GM18861 (cell line): Measurements from ENCODE around the gene FXYD5.

Experiments used
- ATAC-seq: cut with Tn5 transposase; IDR thresholded peaks from one replicate; pipeline ENCODE4 v1.9.1; 2021; ENCODE audit not compliant: unreplicated experiment

The FXYD5 gene

DNA sequence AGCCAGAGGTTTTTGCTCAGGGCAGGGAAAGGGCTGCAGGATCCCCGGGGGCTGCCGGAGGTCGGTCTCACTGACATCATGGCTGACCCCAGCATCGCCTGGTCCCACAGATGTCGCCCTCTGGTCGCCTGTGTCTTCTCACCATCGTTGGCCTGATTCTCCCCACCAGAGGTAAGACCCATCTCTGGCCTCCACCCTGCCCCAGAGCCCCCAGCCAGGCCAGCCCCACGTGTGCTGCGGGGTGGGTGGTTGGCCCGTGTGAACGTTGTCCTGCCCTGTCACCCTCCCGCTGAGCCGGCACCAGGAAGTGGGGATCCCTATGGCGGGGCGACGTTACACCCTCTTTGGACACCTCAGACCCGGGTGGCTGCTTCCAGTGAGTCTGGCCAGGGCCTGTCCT, 906 bp downstream of the FXYD5 start:
- ATAC-seq, result no peak

DNA sequence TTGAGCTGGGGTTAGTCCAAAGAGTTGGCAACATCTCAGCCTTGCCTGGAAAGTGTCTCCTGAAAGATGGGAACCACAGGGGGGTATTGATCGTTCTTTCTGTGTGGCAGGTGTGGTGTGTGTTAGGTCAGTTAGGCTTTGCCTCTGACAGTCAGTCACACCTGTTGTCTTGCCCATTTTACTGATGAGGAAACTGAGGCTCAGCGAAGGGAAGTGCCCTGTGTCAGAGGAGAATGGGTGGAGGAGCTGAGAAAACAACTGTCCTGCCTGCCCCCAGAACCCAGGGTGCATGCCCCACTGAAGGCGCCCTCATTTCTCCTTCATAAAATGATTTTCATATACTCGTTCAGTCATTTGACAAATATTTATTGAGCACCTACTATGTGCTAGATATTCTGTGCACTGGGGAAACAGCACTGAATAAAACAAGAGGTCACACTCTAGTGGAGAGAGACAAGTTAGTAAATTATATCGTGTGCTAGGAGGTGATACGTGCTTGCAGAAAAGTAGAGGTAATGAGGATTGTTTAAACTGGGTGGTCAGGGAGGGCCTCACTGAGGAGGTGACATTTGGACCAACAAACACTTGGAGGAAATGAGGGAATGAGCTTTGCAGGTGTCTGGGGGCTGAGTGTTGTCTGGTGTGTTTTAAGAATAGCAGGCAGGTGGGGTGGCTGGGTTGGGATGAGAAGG, 1.6 kb downstream of the FXYD5 start:
- no peak for ATAC-seq

DNA sequence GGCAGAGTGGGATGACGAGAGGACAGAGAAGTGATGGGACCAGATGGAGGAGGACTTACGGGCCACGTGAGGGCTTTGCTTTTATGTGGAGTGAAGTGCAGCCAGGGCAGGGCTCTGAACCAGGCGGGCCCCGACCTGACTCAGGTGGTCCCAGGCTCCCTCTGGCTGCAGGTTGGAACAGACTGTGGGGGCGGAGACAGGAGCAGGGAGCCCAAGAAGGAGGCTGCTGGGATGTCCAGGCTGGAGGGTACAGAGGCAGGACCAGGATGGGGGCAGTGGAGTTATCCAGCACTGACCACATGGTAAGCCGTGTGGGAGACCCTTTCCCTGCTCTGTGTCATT, 2.1 kb downstream of the FXYD5 start:
- ATAC-seq, result no peak

DNA sequence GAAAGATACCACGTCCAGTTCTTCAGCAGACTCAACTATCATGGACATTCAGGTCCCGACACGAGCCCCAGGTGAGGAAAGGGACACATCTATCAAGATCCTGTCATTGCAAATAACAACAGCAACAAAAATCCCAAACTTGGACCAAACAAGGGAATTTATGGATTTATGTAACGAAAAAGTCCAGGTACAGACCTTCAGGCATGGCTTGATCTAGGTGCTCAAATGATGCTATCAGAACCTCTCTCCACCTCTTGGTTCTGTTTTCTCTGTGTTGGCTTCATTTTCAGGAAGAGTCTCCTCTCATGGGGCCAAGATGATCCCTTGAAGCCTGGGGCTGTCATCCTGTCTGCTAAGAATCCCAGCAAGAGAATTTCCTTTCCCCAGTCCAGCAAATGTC, 2.9 kb downstream of the FXYD5 start:
- no peak for ATAC-seq

DNA sequence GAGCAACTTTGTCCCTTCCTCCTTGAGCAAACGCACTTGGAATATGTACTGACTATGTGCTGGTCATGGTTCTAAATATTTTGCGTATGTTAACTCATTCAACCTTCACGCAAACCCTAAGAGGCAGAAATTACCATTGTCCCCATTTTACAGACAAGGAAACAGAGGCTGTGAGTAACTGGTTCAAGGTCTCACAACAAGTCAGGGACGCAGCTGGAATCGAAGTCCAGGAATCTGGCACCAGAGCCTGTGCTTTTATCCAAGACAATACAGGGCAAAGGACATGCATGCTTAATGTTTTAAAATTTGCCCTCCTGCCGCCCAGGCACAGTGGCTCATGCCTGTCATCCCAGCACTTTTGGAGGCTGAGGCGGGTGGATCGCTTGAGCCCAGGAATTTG, 5.1 kb downstream of the FXYD5 start:
- no peak for ATAC-seq

DNA sequence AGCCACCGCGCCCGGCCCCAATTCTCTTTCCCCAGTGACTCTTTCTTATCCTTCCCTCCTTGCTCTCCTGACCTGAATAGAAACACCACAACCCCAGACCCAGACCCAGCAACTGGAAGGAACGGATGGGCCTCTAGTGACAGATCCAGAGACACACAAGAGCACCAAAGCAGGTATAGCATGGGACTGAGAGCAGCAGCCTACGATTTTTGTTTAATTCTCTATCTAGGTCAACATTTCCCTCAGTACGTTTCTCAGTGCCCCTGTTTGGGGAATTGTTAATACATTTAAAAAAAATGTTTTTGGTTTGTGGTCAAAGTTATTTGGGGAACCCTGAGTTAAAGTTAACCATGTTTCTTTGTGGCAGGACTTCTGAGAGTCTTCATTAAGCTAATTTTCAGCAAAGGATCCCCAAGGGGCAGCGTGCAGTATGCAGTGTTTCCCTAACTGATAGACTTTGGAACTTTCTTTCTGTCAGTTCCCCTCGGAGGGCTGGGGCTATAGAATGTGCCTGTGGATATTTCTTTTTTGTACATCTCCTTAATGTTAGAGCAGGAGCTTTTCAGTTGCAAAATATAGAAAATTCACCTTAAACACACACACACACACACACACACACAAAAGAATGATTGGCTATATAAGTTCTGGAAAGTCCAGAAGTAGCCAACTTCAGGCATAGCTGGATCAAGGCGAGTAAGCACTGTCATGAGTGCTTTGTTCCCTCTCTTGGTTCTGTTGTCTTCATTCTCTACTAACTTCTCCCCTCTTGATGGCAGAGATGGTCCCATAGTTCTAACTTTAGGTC, 6.3 kb downstream of the FXYD5 start:
- no peak for ATAC-seq

DNA sequence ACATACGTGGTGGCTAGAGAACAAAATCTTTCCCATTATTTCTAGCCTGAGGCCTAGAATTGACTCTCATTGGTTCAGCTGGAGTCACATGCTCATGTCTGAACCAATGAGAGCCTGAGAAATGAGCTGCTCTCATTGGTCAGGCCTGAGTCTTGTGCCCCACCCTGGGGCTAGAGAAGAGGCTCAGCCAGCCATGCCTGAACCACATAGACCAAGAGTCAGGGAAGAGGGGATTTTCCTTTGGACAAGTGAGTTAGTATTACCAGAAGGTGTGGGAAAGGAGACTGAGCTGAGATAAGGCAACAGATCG, 6.9 kb downstream of the FXYD5 start:
- ATAC-seq, result no peak

DNA sequence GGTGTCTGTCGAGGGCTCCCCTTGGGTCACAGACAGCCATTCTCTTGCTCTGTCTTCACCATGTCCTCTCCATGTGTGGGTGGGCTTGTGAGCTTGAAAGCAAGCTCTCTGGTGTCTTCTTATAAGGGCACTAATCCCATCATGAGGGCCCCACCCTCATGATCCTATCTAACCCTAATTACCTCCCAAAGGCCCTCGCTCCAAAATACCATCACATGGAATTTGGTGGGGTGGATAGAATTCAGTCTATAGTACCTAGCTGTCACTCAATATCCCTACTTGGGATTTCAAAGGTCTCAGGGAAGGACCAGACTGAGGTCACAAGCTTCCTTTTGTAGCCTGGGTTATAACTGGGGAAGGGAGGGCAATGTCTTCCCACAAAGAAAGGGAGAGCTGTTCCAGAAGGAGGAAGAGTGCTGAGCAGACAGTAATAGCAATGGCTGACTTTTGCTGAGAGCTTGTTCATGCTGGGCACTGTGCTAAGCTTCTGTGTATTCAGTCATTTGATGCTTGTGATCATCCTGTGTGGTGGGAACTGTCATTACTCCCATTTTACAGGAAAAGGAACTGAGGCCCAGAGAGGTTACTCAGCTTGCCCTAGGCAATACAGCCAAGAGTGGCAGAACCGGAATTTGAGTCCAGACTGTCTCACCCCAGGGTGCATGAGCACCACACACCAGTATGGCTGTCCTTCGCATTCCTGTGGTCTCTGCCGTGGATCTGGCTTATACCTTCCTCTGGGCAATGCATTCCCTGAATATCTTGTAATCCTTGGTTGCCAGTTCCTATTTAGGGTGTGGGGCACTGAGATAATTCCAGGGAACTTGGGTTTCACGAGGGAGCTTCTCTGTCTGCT, 8.2 kb downstream of the FXYD5 start:
- ATAC-seq, result no peak

DNA sequence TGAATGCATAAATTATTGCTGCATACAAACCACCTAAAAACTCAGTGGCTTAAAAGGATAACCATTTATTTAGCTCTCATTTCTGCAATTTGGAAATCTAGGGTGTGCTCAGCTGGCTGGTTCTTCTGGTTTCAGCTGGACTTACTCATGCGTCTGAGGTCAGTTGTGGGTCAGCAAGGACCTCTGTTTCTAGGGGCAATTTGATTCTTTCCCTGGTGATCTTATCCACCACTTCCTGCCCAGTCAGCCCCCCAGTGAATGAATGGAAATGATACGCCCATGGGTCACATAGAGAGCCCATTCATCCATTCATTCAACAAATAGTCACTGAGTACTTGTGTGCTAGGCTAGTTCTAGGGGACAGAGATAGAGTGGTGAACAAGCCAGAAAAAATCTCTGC, 9.9 kb downstream of the FXYD5 start:
- ATAC-seq, result no peak

DNA sequence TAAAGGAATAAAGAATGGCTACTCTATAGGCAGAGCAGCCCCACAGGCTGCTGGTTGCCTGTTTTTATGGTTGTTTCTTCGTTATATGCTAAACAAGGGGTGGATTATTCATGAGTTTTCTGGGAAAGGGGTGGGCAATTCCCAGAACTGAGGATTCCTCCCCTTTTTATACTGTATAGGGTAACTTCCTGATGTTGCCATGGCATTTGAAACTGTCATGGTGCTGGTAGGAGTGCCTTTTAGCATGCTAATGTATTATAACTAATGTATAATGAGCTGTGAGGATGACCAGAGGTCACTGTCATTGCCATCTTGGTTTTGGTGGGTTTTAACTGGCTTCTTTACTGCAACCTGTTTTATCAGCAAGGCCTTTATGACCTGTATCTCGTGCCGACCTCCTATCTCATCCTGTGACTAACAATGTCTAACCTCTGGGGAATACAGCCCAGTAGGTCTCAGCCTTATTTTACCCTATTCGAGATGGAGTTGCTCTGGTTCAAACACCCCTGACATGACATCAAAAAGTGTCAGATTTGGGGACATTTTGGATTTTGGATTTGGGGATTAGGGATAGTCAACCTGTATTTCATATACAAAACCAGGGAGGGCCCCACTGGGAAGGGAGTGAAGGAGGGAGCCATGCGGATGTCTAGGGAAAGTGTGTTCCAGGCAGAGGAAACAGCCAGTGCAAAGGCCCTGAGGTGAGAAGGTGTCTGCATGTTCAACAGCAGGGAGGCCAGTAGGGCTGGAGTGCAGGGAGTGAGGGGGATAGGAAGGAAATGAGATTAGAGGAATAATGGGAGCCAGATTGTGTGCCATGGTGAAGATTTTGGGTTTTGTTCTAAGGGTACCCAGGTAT, 10.9 kb downstream of the FXYD5 start:
- no peak for ATAC-seq

DNA sequence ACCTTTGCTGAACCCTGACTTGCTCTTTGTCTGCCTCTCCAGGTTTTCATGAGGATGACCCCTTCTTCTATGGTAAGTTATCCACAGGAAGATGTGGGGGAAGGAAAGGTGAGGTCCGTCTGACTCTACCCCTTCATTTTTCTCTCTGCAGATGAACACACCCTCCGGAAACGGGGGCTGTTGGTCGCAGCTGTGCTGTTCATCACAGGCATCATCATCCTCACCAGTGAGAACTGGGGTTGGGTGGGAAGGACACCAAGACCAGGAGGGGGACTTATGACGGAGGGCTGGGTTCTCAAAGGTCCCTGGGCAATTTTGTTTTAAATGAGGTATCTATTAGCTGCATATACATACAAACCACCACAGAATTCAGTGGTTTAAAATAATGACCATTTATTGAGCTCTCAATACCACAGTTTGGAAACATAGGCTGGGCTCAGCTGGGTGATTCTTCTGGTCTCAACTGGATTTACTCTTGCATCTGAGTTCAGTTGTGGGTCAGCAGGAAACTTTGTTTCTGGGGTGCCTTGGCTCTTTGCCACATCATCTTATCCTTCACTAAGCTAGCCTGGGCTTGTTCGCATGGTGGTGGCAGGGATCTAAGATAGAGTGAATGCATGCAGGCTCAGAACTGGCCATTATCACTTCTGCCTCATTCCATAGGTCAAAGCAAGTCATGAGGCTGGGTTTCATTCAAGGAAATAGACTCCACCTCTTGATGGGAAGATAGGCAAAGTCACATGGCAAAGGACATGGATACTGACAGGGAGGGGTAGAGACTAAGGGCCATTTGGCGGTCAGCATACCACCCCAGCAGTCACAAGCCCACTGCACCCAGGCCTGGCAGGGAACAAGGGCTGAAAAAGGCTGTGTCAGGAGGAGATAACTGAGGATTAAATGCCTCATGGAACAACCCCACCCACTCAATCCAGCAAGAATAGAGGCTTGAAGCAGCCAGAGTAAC, 11.8 kb downstream of the FXYD5 start:
- ATAC-seq, result no peak

DNA sequence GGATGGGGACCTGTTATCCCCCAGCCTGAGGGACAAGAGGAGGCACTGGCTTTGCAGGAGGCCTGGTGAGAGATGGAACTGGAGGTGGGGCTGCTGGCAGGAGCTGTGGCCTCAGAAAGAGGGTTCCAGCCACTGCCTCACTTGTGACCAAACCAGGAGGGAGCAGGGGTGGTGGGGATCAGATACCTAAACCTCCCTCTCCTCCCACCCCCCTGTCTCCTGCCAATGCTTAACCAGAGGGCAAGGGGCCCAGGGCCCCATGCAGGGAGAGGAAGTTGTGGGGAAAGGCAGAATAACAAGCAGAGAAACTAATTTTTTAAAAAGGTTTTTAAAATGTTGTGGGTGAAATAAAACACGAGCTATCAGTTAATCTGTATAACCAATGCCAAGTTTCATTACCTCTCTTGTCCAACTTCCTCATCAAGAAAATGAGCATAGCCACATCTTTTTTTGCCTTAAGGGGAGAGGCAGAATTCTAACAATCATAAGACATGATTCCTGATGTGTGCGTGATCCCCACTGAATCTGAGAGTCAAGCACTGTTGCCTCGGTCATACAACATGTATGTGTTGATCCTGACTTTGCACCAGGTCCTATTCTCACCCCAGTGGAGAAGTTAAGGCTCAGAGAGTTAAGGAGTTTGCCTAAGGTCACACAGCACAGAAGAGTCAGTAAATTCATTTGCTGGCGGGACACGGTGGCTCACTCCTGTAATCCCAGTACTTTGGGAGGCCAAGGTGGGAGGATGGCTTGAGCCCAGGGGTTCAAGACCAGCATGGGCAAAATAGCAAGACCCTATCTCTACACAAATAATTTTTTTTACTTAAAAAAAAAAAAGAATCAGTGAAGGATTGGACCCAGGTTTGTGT, 12.9 kb downstream of the FXYD5 start:
- ATAC-seq, result no peak

DNA sequence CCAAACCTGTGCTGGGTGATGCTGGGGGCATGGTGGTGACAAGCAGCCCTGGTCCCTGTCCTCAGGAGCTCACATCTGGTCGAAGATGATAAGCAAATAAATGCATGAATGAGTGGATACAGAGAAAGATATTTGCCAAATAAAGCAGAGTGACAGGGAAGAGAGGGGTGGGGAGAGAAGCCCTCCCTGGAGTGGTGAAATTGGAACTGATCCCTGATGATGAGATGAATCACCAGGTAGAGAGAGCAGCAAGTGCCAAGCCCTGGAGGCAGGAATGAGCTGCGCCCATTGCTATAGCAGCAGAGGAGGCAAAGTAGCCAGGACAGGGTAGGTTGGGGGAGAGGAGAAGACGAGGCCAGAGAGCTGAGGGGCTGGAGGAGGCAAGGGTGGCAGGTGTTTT, 13.7 kb downstream of the FXYD5 start:
- no peak for ATAC-seq

DNA sequence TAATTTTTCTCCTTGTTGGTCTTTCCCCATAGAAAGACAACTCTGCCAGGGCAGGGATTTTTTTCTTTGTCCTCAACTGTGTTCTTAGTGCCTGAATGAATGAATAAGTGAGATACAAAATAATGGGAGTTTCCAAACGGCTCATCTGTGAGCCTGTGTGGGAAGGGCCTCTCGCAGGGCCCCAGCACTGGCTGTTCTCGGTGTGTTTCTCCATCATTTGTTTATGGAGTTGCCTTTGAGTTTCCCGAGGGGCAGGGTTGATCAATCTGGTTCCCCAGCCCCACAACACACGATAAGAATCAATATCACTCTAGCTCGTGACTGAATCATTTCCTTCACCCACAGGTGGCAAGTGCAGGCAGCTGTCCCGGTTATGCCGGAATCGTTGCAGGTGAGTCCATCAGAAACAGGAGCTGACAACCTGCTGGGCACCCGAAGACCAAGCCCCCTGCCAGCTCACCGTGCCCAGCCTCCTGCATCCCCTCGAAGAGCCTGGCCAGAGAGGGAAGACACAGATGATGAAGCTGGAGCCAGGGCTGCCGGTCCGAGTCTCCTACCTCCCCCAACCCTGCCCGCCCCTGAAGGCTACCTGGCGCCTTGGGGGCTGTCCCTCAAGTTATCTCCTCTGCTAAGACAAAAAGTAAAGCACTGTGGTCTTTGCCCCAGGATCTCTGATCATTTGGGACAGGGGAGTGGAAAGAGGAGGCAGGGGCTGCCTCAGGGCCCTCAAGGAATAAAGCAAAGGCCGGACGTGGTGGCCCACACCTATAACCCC, 14.9 kb downstream of the FXYD5 start:
- no peak for ATAC-seq

DNA sequence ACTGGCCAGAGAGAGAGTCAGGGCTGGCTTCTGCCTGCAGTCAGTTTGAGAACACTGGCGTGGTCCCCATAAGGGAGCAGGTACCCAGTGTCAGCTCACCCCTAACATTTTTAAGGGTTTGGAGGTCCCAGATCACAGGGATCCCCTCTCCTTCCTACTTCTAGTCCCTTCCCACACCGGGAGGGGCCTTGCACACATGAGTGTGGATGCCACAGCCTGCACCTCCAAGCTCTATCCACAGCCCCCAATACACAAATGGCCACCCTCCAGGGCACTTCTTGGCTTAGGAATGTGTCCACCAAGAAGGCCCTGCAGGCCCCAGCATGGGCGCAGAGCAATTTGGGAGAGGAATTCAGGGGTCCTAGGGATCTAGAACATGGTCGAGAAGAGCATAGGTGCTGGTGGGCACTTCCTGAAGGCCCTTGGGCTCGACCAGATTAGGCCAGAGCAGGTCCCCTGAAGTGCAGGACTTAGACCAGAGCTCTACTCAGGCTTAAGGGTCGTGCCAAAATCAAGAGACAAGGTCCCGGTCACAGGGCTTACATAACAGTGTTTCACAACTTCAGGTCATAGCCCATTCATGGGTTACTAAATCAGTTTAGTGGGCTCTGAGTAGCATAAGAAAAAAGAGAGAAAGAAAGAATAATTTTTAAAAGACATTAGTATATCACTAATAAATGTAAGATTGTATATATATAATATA, 16.0 kb downstream of the FXYD5 start:
- no peak for ATAC-seq

DNA sequence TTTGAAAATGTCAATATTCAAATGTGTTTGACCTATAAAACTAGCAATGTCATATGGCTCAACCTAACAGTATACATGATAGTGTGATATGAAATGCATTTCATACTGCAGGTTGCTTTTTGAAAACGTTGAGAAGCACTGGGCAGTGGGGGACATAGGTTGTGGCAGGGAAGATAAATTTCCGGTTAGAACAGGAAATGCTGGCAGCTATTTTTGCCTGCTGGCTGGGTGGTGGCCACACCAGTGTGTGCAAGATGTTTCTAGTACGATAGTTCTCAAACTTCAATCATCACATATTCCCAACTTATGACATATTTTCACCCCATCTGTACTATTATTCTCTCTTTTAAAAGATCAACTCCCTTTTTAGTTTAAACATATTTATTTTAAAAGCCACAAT, 17.2 kb downstream of the FXYD5 start:
- no peak for ATAC-seq

DNA sequence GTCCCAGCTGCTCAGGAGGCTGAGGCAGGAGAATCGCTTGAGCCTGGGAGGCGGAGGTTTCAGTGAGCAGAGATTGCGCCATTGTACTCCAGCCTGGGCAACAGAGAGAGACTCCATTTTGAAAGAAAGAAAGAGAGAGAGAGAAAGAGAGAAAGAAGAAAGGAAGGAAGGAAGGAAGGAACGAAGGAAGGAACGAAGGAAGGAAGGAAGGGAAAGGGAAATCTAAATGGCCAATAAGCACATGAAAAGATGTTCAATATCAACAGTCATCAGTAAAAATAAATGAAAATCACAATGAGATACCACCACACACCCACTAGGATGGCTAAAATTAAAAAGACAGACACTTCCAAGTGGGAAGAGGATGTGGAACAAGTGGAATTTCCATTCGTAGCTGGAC, 19.7 kb downstream of the FXYD5 start:
- no peak for ATAC-seq

DNA sequence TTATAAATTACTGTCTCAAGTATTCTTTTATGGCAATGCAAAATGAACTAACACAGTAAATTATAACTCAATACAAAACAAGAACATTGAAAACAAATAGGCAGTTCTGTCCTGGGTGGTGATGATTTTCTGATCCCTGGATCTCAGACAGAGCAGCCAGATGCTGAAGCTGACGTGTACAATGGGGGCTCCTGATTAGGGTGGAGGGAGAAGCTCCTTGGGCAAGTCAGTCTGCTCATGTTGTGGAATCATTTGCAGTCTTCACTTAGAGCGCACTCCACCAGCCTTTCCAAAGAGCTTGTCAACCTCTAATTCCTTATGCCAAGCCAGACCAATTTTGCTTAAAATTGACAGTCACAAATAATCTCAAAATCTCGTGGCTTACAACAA, 21.6 kb downstream of the FXYD5 start:
- no peak for ATAC-seq
